B cell (primary cell): ENCODE data around the gene RIC1. TPM values are rescaled to one million over a fixed set of nuclear protein-coding genes. Genes with fewer than 3 reads are reported as not detected.

Experiments used
- ATAC-seq: fragments of 200-7000 bp; cut with Tn5 transposase; one replicate; pipeline ENCODE4 v1.10.0; 2021; ENCODE audit warnings: low read depth, mild to moderate bottlenecking, moderate number of reproducible peaks, moderate library complexity
- CTCF ChIA-PET: fragments of 350-600 bp; sonication (Branson Sonifier 250); formaldehyde crosslinking; loops from one replicate; lab custom pipeline; 2021; ENCODE audit warnings: antibody characterized with exemption, inconsistent platforms; lab: Charles Lee
- POLR2A ChIA-PET: fragments of 350-600 bp; sonication (Branson Sonifier 250); formaldehyde crosslinking; loops from one replicate; lab custom pipeline; 2021; ENCODE audit warnings: antibody characterized with exemption; lab: Charles Lee
- DNase-seq: peaks from one replicate; pipeline ENCODE4 v3.0.0; 2013
- H2AFZ ChIP-seq: 2 replicates; pipeline ENCODE4 v1.6.1; 2012; ENCODE audit warnings: mild to moderate bottlenecking, low read depth, low read length; ENCODE audit not compliant: insufficient read depth, poor library complexity, severe bottlenecking
- H3K27ac ChIP-seq, 2 donors: 1 replicate in 1 of 2; 2 replicates in 1 of 2; pipeline ENCODE4 v1.5.1; 2012 to 2013; ENCODE audit warnings: low read length in 2 of 2, mild to moderate bottlenecking in 2 of 2, moderate library complexity in 1 of 2
- H3K27me3 ChIP-seq, 4 experiments: fragments of 200-600 bp in 1 of 4; sonication (generic) in 1 of 4; replicated peaks in 1 of 4; 1 replicate in 2 of 4; 2 replicates in 2 of 4; pipeline versions ENCODE4 v1.6.1 to v1.7.0; 2013 to 2016; ENCODE audit warnings: low read length in 3 of 4, mild to moderate bottlenecking in 2 of 4, mixed read lengths in 1 of 4, moderate library complexity in 1 of 4; ENCODE audit not compliant: insufficient read depth in 4 of 4, control insufficient read depth in 3 of 4; ENCODE audit errors: control extremely low read depth in 1 of 4
- H3K36me3 ChIP-seq, 2 experiments: replicated peaks in 1 of 2; 1 replicate in 1 of 2; 2 replicates in 1 of 2; pipeline versions ENCODE4 v1.6.1 to v1.7.1; 2013; ENCODE audit warnings: low read length in 1 of 2; ENCODE audit not compliant: insufficient read depth in 2 of 2, control insufficient read depth in 1 of 2; ENCODE audit errors: control extremely low read depth in 1 of 2, extremely low read depth in 1 of 2
- H3K4me1 ChIP-seq, 2 donors: fragments of 200-600 bp in 1 of 2; sonication (generic) in 1 of 2; 1 replicate in 1 of 2; 2 replicates in 1 of 2; pipeline versions ENCODE4 v1.5.1 to v1.6.1; 2013 to 2017; ENCODE audit warnings: low read length in 2 of 2; ENCODE audit not compliant: control insufficient read depth in 2 of 2, insufficient read depth in 2 of 2
- H3K4me2 ChIP-seq: replicated peaks from 2 replicates; pipeline ENCODE3; 2012; ENCODE audit warnings: mild to moderate bottlenecking, low read depth, low read length; ENCODE audit not compliant: poor library complexity, severe bottlenecking
- H3K4me3 ChIP-seq, 5 experiments: fragments of 200-600 bp in 1 of 5; sonication (generic) in 1 of 5; 1 replicate in 3 of 5; 2 replicates in 2 of 5; pipeline versions ENCODE4 v1.5.1 to v1.7.0; 2011 to 2016; ENCODE audit warnings: low read length in 4 of 5, mild to moderate bottlenecking in 4 of 5, low read depth in 2 of 5, control low read depth in 1 of 5, moderate library complexity in 1 of 5; ENCODE audit not compliant: insufficient read depth in 1 of 5; ENCODE audit errors: control extremely low read depth in 1 of 5, extremely low read depth in 1 of 5
- H3K79me2 ChIP-seq: fragments of 200-600 bp; sonication (generic); one replicate; pipeline ENCODE4 v1.6.0; 2016; ENCODE audit warnings: low read length; ENCODE audit not compliant: control insufficient read depth, insufficient read depth
- H3K9ac ChIP-seq: fragments of 200-600 bp; sonication (generic); 2 replicates; pipeline ENCODE4 v1.6.1; 2017; ENCODE audit warnings: mild to moderate bottlenecking, low read length, moderate library complexity
- H3K9me3 ChIP-seq, 3 donors: one replicate each; pipeline versions ENCODE4 v1.6.1 to v1.7.1; 2013; ENCODE audit warnings: low read length in 2 of 3; ENCODE audit not compliant: control insufficient read depth in 2 of 3, insufficient read depth in 1 of 3; ENCODE audit errors: control extremely low read depth in 1 of 3
- H4K20me1 ChIP-seq: 2 replicates; pipeline ENCODE4 v1.6.0; 2012; ENCODE audit warnings: mild to moderate bottlenecking, low read length; ENCODE audit not compliant: insufficient read depth, control insufficient read depth, poor library complexity, severe bottlenecking
- H3K27ac Mint-ChIP-seq: one replicate; pipeline ENCODE4 v1.8.0; 2021; ENCODE audit warnings: mixed read lengths
- H3K27me3 Mint-ChIP-seq: one replicate; pipeline ENCODE4 v1.8.0; 2021; ENCODE audit warnings: mixed read lengths
- H3K4me1 Mint-ChIP-seq: one replicate; pipeline ENCODE4 v1.8.0; 2021; ENCODE audit warnings: mixed read lengths
- H3K4me3 Mint-ChIP-seq: one replicate; pipeline ENCODE4 v1.8.0; 2021; ENCODE audit warnings: mixed read lengths
- H3K9me3 Mint-ChIP-seq: one replicate; pipeline ENCODE4 v1.8.0; 2022; ENCODE audit warnings: mixed read lengths; ENCODE audit not compliant: insufficient read depth
- EZH2 ChIP-seq: IDR thresholded peaks from 2 replicates; pipeline ENCODE4 v1.6.1; 2012; ENCODE audit warnings: borderline replicate concordance, low read depth, mild to moderate bottlenecking, moderate library complexity, low read length; ENCODE audit not compliant: insufficient read depth, poor library complexity, severe bottlenecking
- WGBS: methylation state at CpG from one replicate; pipeline ENCODE4 v1.1.5; 2013; ENCODE audit warnings: missing lambda C conversion rate; ENCODE audit not compliant: insufficient coverage; 5-methylcytosine and 5-hydroxymethylcytosine counted together
- intact Hi-C: fragments of 100-400 bp; cut with micrococcal nuclease; formaldehyde crosslinking; loops from one replicate; pipeline ENCODE4 v1.10.0; 2022
- polyA plus RNA-seq: library from polyadenylated mRNA; depleted of rRNA; stranded (reverse); fragments of >200 nt; gene quantifications from 2 replicates; pipeline ENCODE4 v1.2.3, GENCODE V29; 2012
- total RNA-seq, 2 donors: library from RNA; stranded (reverse); fragments of 120-200 nt in 1 of 2; gene quantifications; 1 replicate in 1 of 2; 2 replicates in 1 of 2; pipeline versions ENCODE4 v1.2.3 to v1.2.4, GENCODE V29; 2013 to 2022
- TF ChIP-seq, protein P1 (sequence below): fragments of 200-600 bp; IDR thresholded peaks from one replicate; pipeline ENCODE4 v1.8.0; 2022; ENCODE audit warnings: antibody characterized with exemption, mild to moderate bottlenecking

RIC1 gene
- total and polyA plus RNA-seq, 2 donors (not counting 1 experiment from before 2014, with no cell fraction given) = 20.7 to 58.8 TPM

GRCh38 chr9:5800969-5801738 lies 172.2 kb downstream of the RIC1 start:
- ATAC-seq (no peak), DNase-seq (no peak)
- WGBS = no CpG with 5 or more reads among the region's 4 CpGs
- no peak overlapping the region for H3K4me2 ChIP-seq
- no peaks in the 10 kb centered on the region for H3K27me3 Mint-ChIP-seq
- no peak overlapping the region for H3K4me3 ChIP-seq
- no peak overlapping the region for H3K4me3 Mint-ChIP-seq
- no peak overlapping the region for H2AFZ ChIP-seq
- TF ChIP-seq, protein P1, sequence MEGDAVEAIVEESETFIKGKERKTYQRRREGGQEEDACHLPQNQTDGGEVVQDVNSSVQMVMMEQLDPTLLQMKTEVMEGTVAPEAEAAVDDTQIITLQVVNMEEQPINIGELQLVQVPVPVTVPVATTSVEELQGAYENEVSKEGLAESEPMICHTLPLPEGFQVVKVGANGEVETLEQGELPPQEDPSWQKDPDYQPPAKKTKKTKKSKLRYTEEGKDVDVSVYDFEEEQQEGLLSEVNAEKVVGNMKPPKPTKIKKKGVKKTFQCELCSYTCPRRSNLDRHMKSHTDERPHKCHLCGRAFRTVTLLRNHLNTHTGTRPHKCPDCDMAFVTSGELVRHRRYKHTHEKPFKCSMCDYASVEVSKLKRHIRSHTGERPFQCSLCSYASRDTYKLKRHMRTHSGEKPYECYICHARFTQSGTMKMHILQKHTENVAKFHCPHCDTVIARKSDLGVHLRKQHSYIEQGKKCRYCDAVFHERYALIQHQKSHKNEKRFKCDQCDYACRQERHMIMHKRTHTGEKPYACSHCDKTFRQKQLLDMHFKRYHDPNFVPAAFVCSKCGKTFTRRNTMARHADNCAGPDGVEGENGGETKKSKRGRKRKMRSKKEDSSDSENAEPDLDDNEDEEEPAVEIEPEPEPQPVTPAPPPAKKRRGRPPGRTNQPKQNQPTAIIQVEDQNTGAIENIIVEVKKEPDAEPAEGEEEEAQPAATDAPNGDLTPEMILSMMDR = no peak
- TF ChIP-seq EZH2 = no peak
- H3K9me3 ChIP-seq = no peaks in the 10 kb centered on the region
- no peak overlapping the region for H3K27ac Mint-ChIP-seq
- H3K27me3 ChIP-seq = no peaks in the 10 kb centered on the region
- no peak overlapping the region for H3K9ac ChIP-seq
- ChIA-PET POLR2A (no interaction called here), CTCF (no interaction called here)
- H3K4me1 Mint-ChIP-seq = no peaks in the 10 kb centered on the region
- no peaks in the 10 kb centered on the region for H4K20me1 ChIP-seq
- no peaks in the 10 kb centered on the region for H3K4me1 ChIP-seq
- no peaks in the 10 kb centered on the region for H3K9me3 Mint-ChIP-seq
- H3K36me3 ChIP-seq = peaks cover 0 to 3% of the 10 kb centered on the region in 2 experiments
- intact Hi-C loops = no loop called here
- no peak overlapping the region for H3K27ac ChIP-seq
- H3K79me2 ChIP-seq = no peaks in the 10 kb centered on the region

DNA sequence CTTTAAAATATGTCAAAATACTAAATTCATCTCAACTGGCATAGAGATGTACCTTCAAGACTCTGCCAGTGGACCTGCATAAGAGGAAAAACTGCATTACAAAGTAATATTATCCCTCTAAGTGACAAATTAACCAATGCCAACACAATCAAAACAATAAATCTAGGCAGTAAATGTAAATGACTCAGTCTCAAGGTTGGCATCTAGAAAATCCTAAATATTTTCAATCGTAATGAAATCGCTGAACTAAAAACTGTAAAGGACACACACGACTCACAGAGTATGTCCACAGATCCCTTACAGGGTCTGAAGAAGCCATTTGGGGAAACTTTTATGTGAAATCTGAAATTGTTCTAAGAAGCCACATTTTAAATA lies 172.8 kb downstream of the RIC1 start:
- CTCF ChIA-PET = no interaction called here
- no peak for DNase-seq
- POLR2A ChIA-PET = no interaction called here
- H4K20me1 ChIP-seq = no peaks in the 10 kb centered on the region
- no peaks in the 10 kb centered on the region for H3K9me3 Mint-ChIP-seq
- H3K9ac ChIP-seq = no peak overlapping the region
- TF ChIP-seq, protein P1 = no peak
- no peak for TF ChIP-seq EZH2
- no peak overlapping the region for H3K27ac Mint-ChIP-seq
- ATAC-seq = no peak
- H3K27ac ChIP-seq = no peak overlapping the region
- no peaks in the 10 kb centered on the region for H3K4me1 ChIP-seq
- H3K27me3 Mint-ChIP-seq = no peaks in the 10 kb centered on the region
- H3K4me3 ChIP-seq = no peak overlapping the region
- H3K36me3 ChIP-seq = peaks cover 0 to 3% of the 10 kb centered on the region in 2 experiments
- no peaks in the 10 kb centered on the region for H3K27me3 ChIP-seq
- no CpG with 5 or more reads among the region's 3 CpGs for WGBS
- no peaks in the 10 kb centered on the region for H3K9me3 ChIP-seq
- no peak overlapping the region for H3K4me2 ChIP-seq
- intact Hi-C loops = no loop called here
- H2AFZ ChIP-seq = no peak overlapping the region
- no peak overlapping the region for H3K4me3 Mint-ChIP-seq
- no peaks in the 10 kb centered on the region for H3K79me2 ChIP-seq
- H3K4me1 Mint-ChIP-seq = no peaks in the 10 kb centered on the region
